SU-DHL-6 (cell line): ENCODE measurements around the gene TSHZ2.

Source experiments
- H2AFZ ChIP-seq: fragments of 200-600 bp; sonication (generic); 2 replicates; pipeline ENCODE4 v1.6.1; 2014; ENCODE audit warnings: low read depth, mild to moderate bottlenecking, moderate library complexity, mixed read lengths, antibody characterized with exemption, low read length; ENCODE audit not compliant: severe bottlenecking
- H3F3A ChIP-seq: fragments of 200-600 bp; shearing (Covaris generic); 2 replicates; pipeline ENCODE4 v1.6.0; 2016; ENCODE audit warnings: antibody characterized with exemption, mild to moderate bottlenecking; ENCODE audit not compliant: insufficient read depth
- H3K27ac ChIP-seq: fragments of 200-600 bp; sonication (generic); 2 replicates; pipeline ENCODE4 v1.5.1; 2016; ENCODE audit warnings: low read depth, mild to moderate bottlenecking, low read length, moderate library complexity, mixed read lengths
- H3K27me3 ChIP-seq: fragments of 200-600 bp; sonication (generic), shearing (Covaris generic); 2 replicates; pipeline ENCODE4 v1.6.0; 2014; ENCODE audit warnings: mild to moderate bottlenecking, low read length
- H3K36me3 ChIP-seq: fragments of 200-600 bp; sonication (generic); 2 replicates; pipeline ENCODE4 v1.6.1; 2014; ENCODE audit warnings: mild to moderate bottlenecking, low read length, mixed read lengths
- H3K4me2 ChIP-seq: fragments of 300-600, 200-600 bp; shearing (Covaris generic), sonication (generic); 2 replicates; pipeline ENCODE4 v1.6.0; 2014; ENCODE audit warnings: low read length, low read depth, mild to moderate bottlenecking; ENCODE audit not compliant: poor library complexity, severe bottlenecking
- H3K4me3 ChIP-seq: fragments of 200-600 bp; sonication (generic); 2 replicates; pipeline ENCODE4 v1.5.1; 2014; ENCODE audit warnings: antibody characterized with exemption, low read length, mild to moderate bottlenecking, mixed read lengths; ENCODE audit not compliant: insufficient read depth, poor library complexity, severe bottlenecking
- H3K79me2 ChIP-seq: fragments of 200-600 bp; sonication (generic); 2 replicates; pipeline ENCODE4 v1.6.1; 2014; ENCODE audit warnings: mild to moderate bottlenecking, low read length, moderate library complexity; ENCODE audit not compliant: insufficient read depth
- H3K9ac ChIP-seq: fragments of 200-600 bp; sonication (generic); 2 replicates; pipeline ENCODE4 v1.7.0; 2014; ENCODE audit warnings: mild to moderate bottlenecking, low read length
- H3K9me2 ChIP-seq: fragments of 200-600 bp; sonication (generic); replicated peaks from 2 replicates; pipeline ENCODE4 v1.6.1; 2014; ENCODE audit warnings: low read length; ENCODE audit not compliant: insufficient read depth
- H3K9me3 ChIP-seq: fragments of 200-600 bp; sonication (generic); 2 replicates; pipeline ENCODE4 v1.6.1; 2014; ENCODE audit warnings: low read length, mixed read lengths; ENCODE audit not compliant: insufficient read depth
- H4K20me1 ChIP-seq: fragments of 200-600 bp; sonication (generic); 2 replicates; pipeline ENCODE4 v1.6.1; 2014; ENCODE audit warnings: low read depth, mild to moderate bottlenecking, antibody characterized with exemption, low read length, moderate library complexity, mixed read lengths
- EZH2phosphoT487 ChIP-seq: fragments of 200-600 bp; sonication (generic), shearing (Covaris generic); conservative IDR thresholded peaks from 2 replicates; pipeline ENCODE4 v1.6.1; 2018; ENCODE audit warnings: mild to moderate bottlenecking, antibody characterized with exemption, low read length, moderate library complexity, mixed read lengths
- TF ChIP-seq, protein P1 (sequence below): fragments of 200-600 bp; sonication (generic); IDR thresholded peaks from one replicate; pipeline ENCODE4 v1.5.1; 2017; ENCODE audit warnings: antibody characterized with exemption, mild to moderate bottlenecking, low read length, moderate library complexity; ENCODE audit not compliant: insufficient read depth, poor library complexity, severe bottlenecking

The TSHZ2 gene

GRCh38 chr20:53223626-53224172 is 251.5 kb downstream of the TSHZ2 start:
- TF ChIP-seq EZH2phosphoT487 = no peak
- TF ChIP-seq, protein P1, sequence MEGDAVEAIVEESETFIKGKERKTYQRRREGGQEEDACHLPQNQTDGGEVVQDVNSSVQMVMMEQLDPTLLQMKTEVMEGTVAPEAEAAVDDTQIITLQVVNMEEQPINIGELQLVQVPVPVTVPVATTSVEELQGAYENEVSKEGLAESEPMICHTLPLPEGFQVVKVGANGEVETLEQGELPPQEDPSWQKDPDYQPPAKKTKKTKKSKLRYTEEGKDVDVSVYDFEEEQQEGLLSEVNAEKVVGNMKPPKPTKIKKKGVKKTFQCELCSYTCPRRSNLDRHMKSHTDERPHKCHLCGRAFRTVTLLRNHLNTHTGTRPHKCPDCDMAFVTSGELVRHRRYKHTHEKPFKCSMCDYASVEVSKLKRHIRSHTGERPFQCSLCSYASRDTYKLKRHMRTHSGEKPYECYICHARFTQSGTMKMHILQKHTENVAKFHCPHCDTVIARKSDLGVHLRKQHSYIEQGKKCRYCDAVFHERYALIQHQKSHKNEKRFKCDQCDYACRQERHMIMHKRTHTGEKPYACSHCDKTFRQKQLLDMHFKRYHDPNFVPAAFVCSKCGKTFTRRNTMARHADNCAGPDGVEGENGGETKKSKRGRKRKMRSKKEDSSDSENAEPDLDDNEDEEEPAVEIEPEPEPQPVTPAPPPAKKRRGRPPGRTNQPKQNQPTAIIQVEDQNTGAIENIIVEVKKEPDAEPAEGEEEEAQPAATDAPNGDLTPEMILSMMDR = no peak
- no peaks in the 10 kb centered on the region for H3K79me2 ChIP-seq
- H3K36me3 ChIP-seq = no peaks in the 10 kb centered on the region
- H3K27me3 ChIP-seq = no peaks in the 10 kb centered on the region
- H3K9me2 ChIP-seq = no peaks in the 10 kb centered on the region
- H3F3A ChIP-seq = no peaks in the 10 kb centered on the region
- H3K4me2 ChIP-seq = no peak overlapping the region
- H3K4me3 ChIP-seq = no peak overlapping the region
- H3K27ac ChIP-seq = no peak overlapping the region
- H3K9ac ChIP-seq = no peak overlapping the region
- no peaks in the 10 kb centered on the region for H3K9me3 ChIP-seq
- H4K20me1 ChIP-seq = no peaks in the 10 kb centered on the region
- H2AFZ ChIP-seq = no peak overlapping the region

GRCh38 chr20:53224851-53225250 is 252.7 kb downstream of the TSHZ2 start:
- no peak overlapping the region for H3K27ac ChIP-seq
- no peak for TF ChIP-seq EZH2phosphoT487
- TF ChIP-seq, protein P1 = no peak
- no peaks in the 10 kb centered on the region for H3K9me2 ChIP-seq
- H4K20me1 ChIP-seq = no peaks in the 10 kb centered on the region
- no peaks in the 10 kb centered on the region for H3K79me2 ChIP-seq
- no peaks in the 10 kb centered on the region for H3K9me3 ChIP-seq
- H3K4me2 ChIP-seq = no peak overlapping the region
- H3K36me3 ChIP-seq = no peaks in the 10 kb centered on the region
- H3F3A ChIP-seq = no peaks in the 10 kb centered on the region
- H3K4me3 ChIP-seq = no peak overlapping the region
- H3K9ac ChIP-seq = no peak overlapping the region
- H3K27me3 ChIP-seq = no peaks in the 10 kb centered on the region
- H2AFZ ChIP-seq = no peak overlapping the region

- Histone ChIP-seq H3K27me3 (no peaks in the 10 kb centered on the region), H3K36me3 (no peaks in the 10 kb centered on the region), H3K9me2 (no peaks in the 10 kb centered on the region), H3K9me3 (no peaks in the 10 kb centered on the region), H4K20me1 (no peaks in the 10 kb centered on the region), H2AFZ (no peak overlapping the region), H3F3A (no peaks in the 10 kb centered on the region), H3K79me2 (no peaks in the 10 kb centered on the region), H3K27ac (no peak overlapping the region), H3K4me3 (no peak overlapping the region), H3K4me2 (peak overlapping the region; percentile 11), H3K9ac (no peak overlapping the region)
- no peak for TF ChIP-seq EZH2phosphoT487
Observed at GRCh38 chr20:53226826-53227225, 254.7 kb downstream of the TSHZ2 start.

GRCh38 chr20:53227523-53227922 is 255.4 kb downstream of the TSHZ2 start:
- no peak overlapping the region for H3K27ac ChIP-seq
- TF ChIP-seq EZH2phosphoT487 = no peak
- TF ChIP-seq, protein P1 = no peak
- H3K4me2 ChIP-seq = no peak overlapping the region

More at GRCh38 chr20:53227523-53227922, 255.4 kb downstream of the TSHZ2 start:
- H3K9me3 ChIP-seq = no peaks in the 10 kb centered on the region
- H3K27me3 ChIP-seq = no peaks in the 10 kb centered on the region
- no peak overlapping the region for H2AFZ ChIP-seq
- H4K20me1 ChIP-seq = no peaks in the 10 kb centered on the region
- no peaks in the 10 kb centered on the region for H3F3A ChIP-seq
- H3K79me2 ChIP-seq = no peaks in the 10 kb centered on the region
- H3K4me3 ChIP-seq = no peak overlapping the region
- no peaks in the 10 kb centered on the region for H3K36me3 ChIP-seq
- no peak overlapping the region for H3K9ac ChIP-seq
- H3K9me2 ChIP-seq = no peaks in the 10 kb centered on the region
